Tibial nerve (tissue), 3 donors: ENCODE measurements around the gene PIMREG.

ENCODE experiments used
- CTCF ChIP-seq, 5 experiments: fragments of 200-600 bp in 3 of 5; fragments of 450-650 bp in 2 of 5; sonication (generic) in 3 of 5; IDR thresholded peaks; one replicate each; pipeline ENCODE4 v1.5.1; 2016 to 2019; ENCODE audit warnings: antibody characterized with exemption in 5 of 5, mild to moderate bottlenecking in 3 of 5, moderate library complexity in 2 of 5
- POLR2A ChIP-seq, 2 donors: fragments of 450-650 bp; IDR thresholded peaks; one replicate each; pipeline ENCODE4 v1.6.1; 2017; ENCODE audit warnings: antibody characterized with exemption in 2 of 2, mild to moderate bottlenecking in 2 of 2, moderate library complexity in 2 of 2

GRCh38 chr17:6464446-6465041 lies 20.3 kb downstream of the PIMREG start:
- no peak for TF ChIP-seq CTCF (IDR thresholded peaks at IDR 0.05)
- no peak for TF ChIP-seq POLR2A (IDR thresholded peaks at IDR 0.05)
